K562 (cell line): ENCODE measurements around the gene FBXW9. TPM values are rescaled to one million over a fixed set of nuclear protein-coding genes. Genes with fewer than 3 reads are reported as not detected.
A peak's percentile ranks its signal among the peaks of the same experiment; 100 is the strongest.

Experiments
- ARID4B ChIP-seq: sonication (generic); formaldehyde crosslinking; IDR thresholded peaks from 2 replicates; pipeline ENCODE4 v1.8.0; 2022; ENCODE audit warnings: mild to moderate bottlenecking, missing genetic modification reagents
- BCOR ChIP-seq: fragments of 450-650 bp; IDR thresholded peaks from 2 replicates; pipeline ENCODE4 v1.6.1; 2016
- BHLHE40 ChIP-seq: IDR thresholded peaks from 2 replicates; pipeline ENCODE4 v1.6.1; 2011; ENCODE audit warnings: low read length, improper control_type of control experiment
- CHAMP1 ChIP-seq: fragments of 450-650 bp; IDR thresholded peaks from 2 replicates; pipeline ENCODE4 v1.6.1; 2016; ENCODE audit warnings: mild to moderate bottlenecking
- KLF10 ChIP-seq: fragments of 250-450 bp; sonication (Bioruptor Pico); IDR thresholded peaks from 2 replicates; pipeline ENCODE4 v1.6.1; 2021; ENCODE audit warnings: matching md5 sums
- ZNF395 ChIP-seq: fragments of 200-800 bp; sonication (Bioruptor generic); IDR thresholded peaks from 2 replicates; pipeline ENCODE4 v1.6.1; 2017; ENCODE audit warnings: missing genetic modification characterization, missing compliant biosample characterization
- polyA plus RNA-seq, 8 experiments: library from polyadenylated mRNA; depleted of rRNA in 4 of 8; stranded (reverse) in 5 of 8; unstranded in 3 of 8; fragments of >200 nt; fragmentation: Nextera tagmentation in 2 of 8; fragmentation: Illumina TruSeq in 1 of 8; extraction: Ambion mirVana in 2 of 8; extraction: Trizol in 1 of 8; gene quantifications; 2 replicates each; pipeline versions ENCODE4 v1.2.1 to v1.2.3, GENCODE V29; 2011 to 2014; ENCODE audit warnings: inconsistent platforms in 1 of 8, missing spikeins in 1 of 8
- total RNA-seq, 7 experiments: library from RNA; depleted of rRNA in 6 of 7; stranded (reverse); fragments of >200 nt in 6 of 7; fragmentation: Illumina TruSeq in 2 of 7; extraction: Trizol in 2 of 7; gene quantifications; 2 replicates each; pipeline versions ENCODE4 v1.2.1 to v1.2.3, GENCODE V29; 2011 to 2021; ENCODE audit warnings: low replicate concordance in 1 of 7

The FBXW9 gene
- total and polyA plus RNA-seq, 9 of the 15 experiments (the other 6 are each of a cell fraction or from before 2014, with no cell fraction given): 0.23 to 21.7 (median 6.2) TPM

GRCh38 chr19:12723381-12723640 lies 26.9 kb upstream of the FBXW9 start (continued):
- no peak for TF ChIP-seq ARID4B (CRISPR knock-in tag)
- TF ChIP-seq CHAMP1: no peak
- 0 out of 2 replicates have a peak, but pooled peaks have one; percentile 5 for TF ChIP-seq ZNF395 (CRISPR knock-in tag)
- TF ChIP-seq BHLHE40: peak; percentile 12; the same call in 1 of the 2 replicates
- peak; percentile 71 for TF ChIP-seq BCOR
- no peak for TF ChIP-seq KLF10
